H54 (cell line): Measurements from ENCODE around the gene COG5.

Experiments used
- DNase-seq: peaks from one replicate; pipeline ENCODE4 v3.0.0; 2011; ENCODE audit warnings: low spot score, mixed read lengths; ENCODE audit not compliant: insufficient read length
- FAIRE-seq: peaks from 3 replicates; lab custom pipeline; 2011; peaks lifted over from hg19 to GRCh38; lab: Jason Lieb, UNC
- POLR2A ChIP-seq: IDR thresholded peaks from 2 replicates; pipeline ENCODE4 v1.6.1; 2011; ENCODE audit warnings: low read depth, mild to moderate bottlenecking, low read length

The COG5 gene

GRCh38 chr7:107394831-107395230 lies 168.9 kb downstream of the COG5 start:
- peak; percentile 20 for FAIRE-seq
- no peak for TF ChIP-seq POLR2A
- peak; percentile 4 for DNase-seq

DNA sequence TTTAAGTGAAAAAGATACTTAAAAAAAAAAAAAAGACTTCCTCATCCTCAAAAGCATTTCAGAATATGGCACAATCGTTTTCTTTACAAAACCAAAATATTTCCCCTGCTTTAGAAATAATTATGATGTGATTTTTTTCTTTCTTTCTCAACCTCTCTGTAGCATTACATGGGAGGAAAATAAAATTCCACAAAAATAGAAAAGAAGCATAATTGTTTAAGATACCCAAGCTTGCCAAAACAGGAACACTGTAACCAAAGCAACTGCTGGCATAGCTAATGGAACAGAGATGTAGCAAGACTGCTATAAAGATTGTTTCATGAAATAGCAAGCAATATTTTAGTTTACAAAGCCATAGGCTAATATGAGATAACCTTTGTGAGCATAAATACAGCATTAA lies 169.4 kb downstream of the COG5 start:
- FAIRE-seq = no peak
- DNase-seq = no peak

GRCh38 chr7:107392830-107393229 lies 170.9 kb downstream of the COG5 start:
- DNase-seq (no peak), FAIRE-seq (no peak)
- no peak for TF ChIP-seq POLR2A

More for the DNA sequence above, 169.4 kb downstream of the COG5 start:
- no peak for TF ChIP-seq POLR2A

DNA sequence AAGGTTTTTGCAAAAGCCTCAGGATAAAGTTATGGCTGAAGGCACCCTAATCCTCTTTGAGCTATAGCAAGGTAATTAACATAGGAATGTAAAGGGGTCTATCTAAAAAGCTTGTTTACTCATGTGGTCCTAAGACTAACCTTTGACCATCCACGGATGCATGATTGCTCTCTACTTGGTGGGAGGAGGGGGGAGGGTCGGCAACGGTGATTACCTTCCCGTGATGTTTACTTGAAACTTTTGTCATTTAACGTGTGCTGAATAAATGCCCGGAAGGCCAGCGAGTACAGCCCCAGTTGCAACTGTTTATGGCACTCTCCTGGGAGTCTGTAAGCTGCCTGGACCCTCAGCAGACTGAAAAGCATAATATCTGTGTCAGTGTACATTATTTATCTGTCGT lies 172.8 kb downstream of the COG5 start:
- DNase-seq (no peak), FAIRE-seq (no peak)
- no peak for TF ChIP-seq POLR2A

GRCh38 chr7:107388604-107389003 lies 175.1 kb downstream of the COG5 start:
- DNase-seq (no peak), FAIRE-seq (no peak)
- TF ChIP-seq POLR2A = no peak

DNA sequence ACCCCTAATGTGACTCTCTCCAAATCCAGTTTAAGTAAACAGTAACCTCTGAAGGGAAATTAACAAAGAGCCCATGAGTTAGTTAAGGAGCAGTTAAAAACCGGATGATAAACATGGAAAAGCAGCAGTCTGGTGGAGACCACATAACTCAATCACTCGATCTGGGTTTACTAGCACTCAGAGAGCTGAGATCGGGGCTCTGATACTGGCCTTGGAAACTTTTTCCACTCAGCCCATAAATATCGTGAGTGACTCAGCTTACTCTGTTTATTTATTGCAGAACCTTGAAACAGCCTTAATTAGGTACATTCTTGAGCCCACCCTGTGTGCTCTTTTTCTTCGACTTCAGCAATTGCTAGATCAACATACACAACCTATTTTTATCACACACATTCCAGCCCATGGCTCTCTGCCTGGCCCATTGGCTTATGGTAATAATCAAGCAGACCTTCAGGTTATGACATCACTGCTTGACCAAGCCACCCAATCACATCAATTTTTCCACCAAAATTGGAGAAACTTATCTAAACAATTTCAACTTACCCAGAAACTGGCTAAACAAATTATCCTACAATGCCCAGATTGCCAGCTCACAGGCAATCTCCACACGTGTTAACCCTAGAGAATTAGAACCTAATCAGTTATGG lies 176.0 kb downstream of the COG5 start:
- no peak for TF ChIP-seq POLR2A
- FAIRE-seq = no peak
- no peak for DNase-seq

GRCh38 chr7:107387128-107387527 lies 176.6 kb downstream of the COG5 start:
- DNase-seq (no peak), FAIRE-seq (no peak)
- TF ChIP-seq POLR2A = no peak

- FAIRE-seq = no peak
- TF ChIP-seq POLR2A = no peak
Observed at GRCh38 chr7:107386548-107387102, 177.1 kb downstream of the COG5 start.

GRCh38 chr7:107384025-107384424 lies 179.7 kb downstream of the COG5 start:
- FAIRE-seq = no peak
- TF ChIP-seq POLR2A = no peak
- DNase-seq = no peak

More at GRCh38 chr7:107386548-107387102, 177.1 kb downstream of the COG5 start:
- no peak for DNase-seq

DNA sequence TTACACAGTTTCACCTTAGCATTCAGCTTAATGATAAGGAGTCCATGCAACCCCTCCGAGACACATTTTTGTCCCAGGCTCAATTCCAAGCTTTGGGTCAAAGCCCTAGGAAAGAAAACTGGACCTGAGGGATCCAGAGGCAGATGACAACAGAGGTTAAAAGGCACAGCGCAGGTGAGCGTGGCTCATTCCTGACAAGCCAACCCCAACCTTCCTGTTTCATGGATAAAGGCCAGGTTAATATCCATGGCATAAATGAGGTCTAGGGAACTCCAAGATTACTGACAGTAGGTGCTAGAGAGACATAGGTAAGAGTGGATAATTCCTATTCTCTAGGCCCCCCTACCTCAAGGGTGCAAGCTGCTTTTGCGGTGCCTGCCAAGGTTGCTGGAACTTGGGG lies 180.5 kb downstream of the COG5 start:
- FAIRE-seq = no peak
- no peak for TF ChIP-seq POLR2A
- DNase-seq = no peak

DNA sequence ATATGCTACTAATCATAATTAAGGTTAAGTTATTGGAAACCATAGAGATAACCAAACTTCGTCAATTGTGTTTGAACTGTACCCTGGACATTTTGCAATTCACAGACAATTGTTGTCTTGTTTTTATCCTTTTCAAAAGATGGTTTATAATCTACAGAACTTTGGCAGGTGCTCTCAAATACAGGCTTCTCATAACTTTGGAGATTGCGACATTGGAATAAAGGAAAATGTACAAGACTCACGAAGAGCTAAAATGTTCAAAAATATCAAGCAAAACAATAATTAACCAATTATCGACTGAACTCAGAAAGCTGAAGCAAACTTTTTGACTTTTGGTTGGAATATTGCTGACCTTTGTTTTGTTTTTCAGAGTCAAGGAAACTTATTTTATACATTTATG lies 182.3 kb downstream of the COG5 start:
- DNase-seq (no peak), FAIRE-seq (no peak)
- TF ChIP-seq POLR2A = no peak

DNA sequence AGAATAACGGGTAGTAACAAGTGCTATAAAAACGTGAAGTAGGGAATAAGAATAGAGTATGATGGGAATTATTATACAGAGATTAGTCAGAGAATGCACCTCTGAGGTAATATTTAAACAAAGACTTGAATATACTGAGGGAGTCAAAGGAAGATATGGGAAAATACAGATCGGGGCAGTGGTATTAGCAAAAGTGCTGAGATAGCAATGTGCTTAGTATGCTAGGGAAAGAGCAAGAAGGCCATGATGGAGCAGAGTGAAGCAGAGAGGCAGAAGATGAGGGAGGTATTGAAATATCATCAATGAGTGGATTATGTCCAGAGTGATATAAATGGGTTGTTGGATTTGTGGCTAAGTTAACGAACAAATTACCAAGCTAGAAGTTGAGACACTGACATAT lies 190.4 kb downstream of the COG5 start:
- no peak for TF ChIP-seq POLR2A
- DNase-seq (no peak), FAIRE-seq (peak; percentile 33)

DNA sequence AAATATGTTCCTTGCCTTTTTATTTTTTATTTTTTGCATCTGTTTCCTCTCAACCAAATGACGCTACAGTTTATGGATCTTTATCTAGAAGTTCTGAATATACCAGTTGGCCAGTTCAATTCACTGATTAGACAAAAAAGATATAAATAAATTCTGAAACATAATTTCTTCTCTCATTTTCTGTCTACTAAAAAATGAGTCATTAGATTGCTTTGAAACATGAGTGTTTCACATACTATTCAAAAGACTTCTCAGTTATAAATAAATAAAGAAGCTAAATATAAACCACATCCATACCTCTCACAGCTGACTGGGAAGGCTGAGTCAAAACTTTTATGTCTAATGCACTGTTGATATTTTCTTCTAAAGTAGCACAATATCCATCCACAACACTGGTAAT lies 191.4 kb downstream of the COG5 start:
- no peak for DNase-seq
- no peak for TF ChIP-seq POLR2A
- no peak for FAIRE-seq

GRCh38 chr7:107370816-107371215 lies 192.9 kb downstream of the COG5 start:
- no peak for FAIRE-seq
- TF ChIP-seq POLR2A = no peak
- DNase-seq = no peak

GRCh38 chr7:107364787-107365186 lies 198.9 kb downstream of the COG5 start:
- FAIRE-seq = no peak
- no peak for DNase-seq
- no peak for TF ChIP-seq POLR2A
